SK-N-SH (cell line): ENCODE results near the gene CTCF.
A peak's percentile ranks its signal among the peaks of the same experiment; 100 is the strongest.

Experiments used
- EP300 ChIP-seq, 2 experiments: IDR thresholded peaks; 2 replicates each; pipeline versions ENCODE4 v1.4.0 to v1.6.1; 2012; ENCODE audit warnings: borderline replicate concordance in 1 of 2, low read depth in 1 of 2, low read length in 1 of 2
- MXI1 ChIP-seq: IDR thresholded peaks from 2 replicates; pipeline ENCODE4 v1.6.1; 2012; ENCODE audit warnings: mild to moderate bottlenecking, low read depth, low read length, improper control_type of control experiment
- YY1 ChIP-seq: IDR thresholded peaks from 2 replicates; pipeline ENCODE4 v1.4.0; 2012; ENCODE audit warnings: low read depth, mild to moderate bottlenecking

- no peak for TF ChIP-seq YY1
- TF ChIP-seq MXI1 = peak; percentile 88
- TF ChIP-seq EP300 (IDR thresholded peaks at IDR 0.05; ENCODE audit: borderline replicate concordance in 1 of 2, low read depth in 1 of 2, low read length in 1 of 2) = peak in 1 of 2 experiments; percentile 9; a peak in 1 of 4 replicates
Measured at GRCh38 chr16:67561824-67562525, 351 bp upstream of the CTCF start.
